Bronchial smooth muscle cell (primary cell): Measurements from ENCODE around the gene FGFR1OP2. TPM values are rescaled to one million over a fixed set of nuclear protein-coding genes. Genes with fewer than 3 reads are reported as not detected.

ENCODE experiments used
- total RNA-seq: library from RNA; depleted of rRNA; stranded (reverse); fragments of >200 nt; gene quantifications from 2 replicates; pipeline ENCODE4 v1.2.1, GENCODE V29; 2014

Gene FGFR1OP2
- total RNA-seq = 31.2 and 49.8 TPM in 2 replicates

DNA sequence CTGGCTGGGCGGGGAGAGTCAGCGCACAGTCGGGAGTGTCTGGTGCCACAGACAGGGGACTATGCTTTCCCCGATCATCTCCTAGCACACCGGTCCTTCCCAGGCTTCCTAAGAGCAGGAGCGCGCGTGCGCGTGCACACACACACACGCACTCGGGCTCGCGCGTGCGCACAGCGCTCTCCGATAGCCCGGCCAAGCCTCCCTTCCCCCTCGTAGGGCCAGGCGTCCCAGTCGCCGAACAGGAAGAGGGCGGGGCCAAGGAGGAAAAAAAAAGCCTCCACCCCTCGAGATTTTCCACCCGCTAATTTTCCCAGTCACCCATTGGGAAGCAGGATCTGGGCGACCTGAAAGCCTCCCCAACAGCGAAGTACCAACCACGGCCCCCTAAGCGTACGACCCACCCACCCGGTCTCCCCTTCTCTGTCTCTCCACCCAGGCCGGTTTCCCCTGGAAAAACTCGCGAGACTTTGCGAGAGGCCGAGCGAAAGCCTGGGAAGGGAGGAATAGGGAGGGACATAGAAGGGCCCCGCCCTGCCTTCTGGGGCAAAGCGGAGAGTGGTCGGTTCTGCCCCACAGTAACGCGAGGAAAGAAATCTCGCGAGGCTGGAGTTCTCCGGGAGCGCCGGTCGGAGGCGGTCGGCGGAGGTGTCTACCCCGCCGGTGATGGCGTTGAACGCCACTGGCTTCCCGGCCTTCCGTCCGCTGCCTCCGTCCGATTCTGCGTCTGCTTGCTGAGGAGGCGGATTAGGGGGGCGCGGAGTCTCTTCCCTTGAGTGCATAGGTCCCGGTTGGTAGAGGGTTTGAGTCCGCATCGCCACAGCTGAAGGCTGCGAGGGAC lies at the start of gene FGFR1OP2, which contains the start of gene INTS13:
Gene FGFR1OP2 (plus strand): TSS at position 608 of the 838 bp plus-strand sequence. CDS start 15,689 bp downstream, outside the sequence.
Gene INTS13 (minus strand): TSS at position 119 of the 838 bp plus-strand sequence. CDS start 1,178 bp downstream, outside the sequence.

DNA sequence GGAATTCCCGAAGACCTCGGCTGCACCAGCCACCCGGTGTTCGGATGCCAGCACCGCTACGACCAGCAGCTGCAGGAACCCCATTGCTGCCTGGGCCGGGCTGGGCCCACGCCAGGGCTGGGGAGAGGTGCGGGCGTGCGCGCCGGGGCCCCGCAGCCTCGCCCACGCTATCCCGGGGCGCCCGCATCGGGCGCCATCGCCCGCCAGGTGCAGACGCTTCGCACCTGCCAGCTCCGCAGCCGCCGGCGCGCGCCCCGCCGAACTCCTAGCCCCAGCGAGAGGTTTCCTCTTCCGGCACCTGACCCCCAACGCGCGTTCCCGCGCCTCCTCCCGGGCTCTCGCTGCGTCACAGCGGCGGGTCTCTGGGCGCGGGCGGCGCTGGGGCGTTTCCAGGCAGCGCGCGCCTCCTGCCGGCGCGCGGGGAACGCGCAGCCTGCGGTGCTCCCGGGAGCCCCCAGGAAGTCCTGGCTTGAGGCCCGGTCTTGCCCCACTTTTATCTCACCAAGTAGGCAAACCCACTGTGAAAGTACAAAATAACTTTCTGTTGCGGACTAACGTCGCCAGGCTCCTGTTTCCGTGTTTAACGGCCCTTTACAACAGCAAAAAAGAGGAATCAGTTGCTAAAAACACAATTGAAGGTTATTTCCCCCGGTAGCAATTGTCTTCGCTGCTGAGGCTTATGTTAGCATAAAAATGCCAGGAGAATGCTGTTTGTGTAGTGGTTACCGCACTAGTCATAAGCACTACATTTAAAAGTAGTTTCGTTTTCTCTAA lies 76.0 kb downstream of the FGFR1OP2 start, which contains the start of gene TM7SF3:
Gene TM7SF3 (minus strand): TSS at position 300 of the 774 bp plus-strand sequence. CDS start 216 bp downstream, at position 84.

Other genes with a start within 250 kb of the FGFR1OP2 start
- 3.6 and 6.6 TPM in 2 replicates for gene ITPR2, start 105.3 kb upstream of the FGFR1OP2 start, total RNA-seq
- 14.3 and 25.4 TPM in 2 replicates for gene INTS13, start 489 bp upstream of the FGFR1OP2 start, total RNA-seq
- gene TM7SF3, start 75.9 kb downstream of the FGFR1OP2 start, total RNA-seq = 77.5 and 92.7 TPM in 2 replicates
- gene MED21, start 84.1 kb downstream of the FGFR1OP2 start, total RNA-seq = 41.0 and 47.6 TPM in 2 replicates
- not detected in 2 replicates for gene C12orf71, start 144.1 kb downstream of the FGFR1OP2 start, total RNA-seq